ENCODE data around the gene RIOX2.

The RIOX2 gene

GRCh38 chr3:97960993-97961766, 11.1 kb downstream of the RIOX2 start:
- no peaks in the 10 kb centered on the region for H3K9me3 ChIP-seq (ENCODE audit: control extremely low read depth in 1 of 5, control insufficient read depth in 4 of 5, insufficient read depth in 2 of 5, low read depth in 1 of 5, low read length in 4 of 5)
- 100% methylated on average over 2 of the region's 8 CpGs for WGBS (ENCODE audit: insufficient coverage)
- DNase-seq, result no peak
- no peaks in the 10 kb centered on the region for H3K27me3 ChIP-seq (replicated peaks in 2 of 5; ENCODE audit: control insufficient read depth in 4 of 5, insufficient read depth in 5 of 5, low read length in 4 of 5)
- H3K27ac ChIP-seq (ENCODE audit: insufficient read depth in 1 of 2, low read depth in 1 of 2, low read length in 2 of 2, poor library complexity in 1 of 2, severe bottlenecking in 2 of 2), result no peak overlapping the region
- H3K36me3 ChIP-seq (ENCODE audit: control insufficient read depth in 4 of 4, insufficient read depth in 4 of 4, low read length in 3 of 4), result peaks cover 12 to 53% (median 34%) of the 10 kb centered on the region in 4 experiments
- H3K4me1 ChIP-seq (ENCODE audit: control extremely low read depth in 1 of 4, control insufficient read depth in 4 of 4, insufficient read depth in 4 of 4, low read length in 3 of 4), result no peaks in the 10 kb centered on the region
- ChIA-PET CTCF (no interaction called here), POLR2A (no interaction called here)
- H3K4me3 ChIP-seq (ENCODE audit: control insufficient read depth in 1 of 7, extremely low read depth in 1 of 7, insufficient read depth in 4 of 7, low read depth in 2 of 7, low read length in 6 of 7), result no peak overlapping the region

GRCh38 chr3:97960551-97960950, 11.7 kb downstream of the RIOX2 start:
- H3K36me3 ChIP-seq (ENCODE audit: control insufficient read depth in 4 of 4, insufficient read depth in 4 of 4, low read length in 3 of 4), result peaks cover 13 to 51% (median 33%) of the 10 kb centered on the region in 4 experiments
- H3K9me3 ChIP-seq (ENCODE audit: control extremely low read depth in 1 of 5, control insufficient read depth in 4 of 5, insufficient read depth in 2 of 5, low read depth in 1 of 5, low read length in 4 of 5), result no peaks in the 10 kb centered on the region
- no peaks in the 10 kb centered on the region for H3K4me1 ChIP-seq (ENCODE audit: control extremely low read depth in 1 of 4, control insufficient read depth in 4 of 4, insufficient read depth in 4 of 4, low read length in 3 of 4)
- ChIA-PET POLR2A (no interaction called here), CTCF (no interaction called here)
- no peak for DNase-seq
- H3K27me3 ChIP-seq (replicated peaks in 2 of 5; ENCODE audit: control insufficient read depth in 4 of 5, insufficient read depth in 5 of 5, low read length in 4 of 5), result no peaks in the 10 kb centered on the region
- no peak overlapping the region for H3K4me3 ChIP-seq (ENCODE audit: control insufficient read depth in 1 of 7, extremely low read depth in 1 of 7, insufficient read depth in 4 of 7, low read depth in 2 of 7, low read length in 6 of 7)
- H3K27ac ChIP-seq (ENCODE audit: insufficient read depth in 1 of 2, low read depth in 1 of 2, low read length in 2 of 2, poor library complexity in 1 of 2, severe bottlenecking in 2 of 2), result no peak overlapping the region
- 100% methylated on average over 2 of the region's 5 CpGs for WGBS (ENCODE audit: insufficient coverage)

DNA sequence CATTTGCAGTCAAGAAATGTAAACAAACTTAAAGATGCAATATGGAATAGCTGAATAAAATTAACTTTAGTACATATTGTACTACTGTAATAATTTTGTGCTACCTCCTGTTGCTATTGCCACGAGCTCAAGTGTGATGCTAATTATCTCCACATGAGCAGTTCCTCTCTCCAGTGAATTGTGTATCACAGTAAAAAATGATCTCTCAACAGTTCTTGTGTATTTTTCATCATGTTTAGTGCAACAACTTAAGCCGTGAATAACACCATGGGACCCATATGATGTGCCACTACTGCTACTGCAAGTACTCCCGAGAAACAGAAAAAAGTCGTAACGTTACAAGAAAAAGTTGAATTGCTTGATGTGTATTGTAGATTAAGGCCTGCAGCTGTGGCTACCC, 12.4 kb downstream of the RIOX2 start:
- DNase-seq, result no peak
- CTCF ChIA-PET, result no interaction called here
- Histone ChIP-seq H3K27me3 (replicated peaks in 2 of 5; ENCODE audit: control insufficient read depth in 4 of 5, insufficient read depth in 5 of 5, low read length in 4 of 5) (no peaks in the 10 kb centered on the region), H3K36me3 (ENCODE audit: control insufficient read depth in 4 of 4, insufficient read depth in 4 of 4, low read length in 3 of 4) (peaks cover 13 to 52% (median 33%) of the 10 kb centered on the region in 4 experiments), H3K9me3 (ENCODE audit: control extremely low read depth in 1 of 5, control insufficient read depth in 4 of 5, insufficient read depth in 2 of 5, low read depth in 1 of 5, low read length in 4 of 5) (no peaks in the 10 kb centered on the region), H3K4me3 (ENCODE audit: control insufficient read depth in 1 of 7, extremely low read depth in 1 of 7, insufficient read depth in 4 of 7, low read depth in 2 of 7, low read length in 6 of 7) (no peak overlapping the region), H3K27ac (ENCODE audit: insufficient read depth in 1 of 2, low read depth in 1 of 2, low read length in 2 of 2, poor library complexity in 1 of 2, severe bottlenecking in 2 of 2) (no peak overlapping the region), H3K4me1 (ENCODE audit: control extremely low read depth in 1 of 4, control insufficient read depth in 4 of 4, insufficient read depth in 4 of 4, low read length in 3 of 4) (no peaks in the 10 kb centered on the region)
- 100% methylated on average over 2 of the region's 5 CpGs for WGBS (ENCODE audit: insufficient coverage)
- POLR2A ChIA-PET, result no interaction called here

- ChIA-PET CTCF (no interaction called here), POLR2A (no interaction called here)
- H3K27ac ChIP-seq (ENCODE audit: insufficient read depth in 1 of 2, low read depth in 1 of 2, low read length in 2 of 2, poor library complexity in 1 of 2, severe bottlenecking in 2 of 2), result no peak overlapping the region
- H3K27me3 ChIP-seq (replicated peaks in 2 of 5; ENCODE audit: control insufficient read depth in 4 of 5, insufficient read depth in 5 of 5, low read length in 4 of 5), result no peaks in the 10 kb centered on the region
- H3K4me3 ChIP-seq (ENCODE audit: control insufficient read depth in 1 of 7, extremely low read depth in 1 of 7, insufficient read depth in 4 of 7, low read depth in 2 of 7, low read length in 6 of 7), result no peak overlapping the region
- WGBS (ENCODE audit: insufficient coverage), result 96% methylated on average over 2 of the region's 9 CpGs
- H3K9me3 ChIP-seq (ENCODE audit: control extremely low read depth in 1 of 5, control insufficient read depth in 4 of 5, insufficient read depth in 2 of 5, low read depth in 1 of 5, low read length in 4 of 5), result no peaks in the 10 kb centered on the region
- no peak for DNase-seq
- H3K36me3 ChIP-seq (ENCODE audit: control insufficient read depth in 4 of 4, insufficient read depth in 4 of 4, low read length in 3 of 4), result peaks cover 20 to 60% (median 40%) of the 10 kb centered on the region in 4 experiments
- no peaks in the 10 kb centered on the region for H3K4me1 ChIP-seq (ENCODE audit: control extremely low read depth in 1 of 4, control insufficient read depth in 4 of 4, insufficient read depth in 4 of 4, low read length in 3 of 4)
These were observed 13.4 kb downstream of the RIOX2 start for GRCh38 chr3:97958796-97959195.

GRCh38 chr3:97958396-97958795, 13.8 kb downstream of the RIOX2 start:
- DNase-seq, result no peak
- Histone ChIP-seq H3K27ac (ENCODE audit: insufficient read depth in 1 of 2, low read depth in 1 of 2, low read length in 2 of 2, poor library complexity in 1 of 2, severe bottlenecking in 2 of 2) (no peak overlapping the region), H3K27me3 (replicated peaks in 2 of 5; ENCODE audit: control insufficient read depth in 4 of 5, insufficient read depth in 5 of 5, low read length in 4 of 5) (no peaks in the 10 kb centered on the region), H3K9me3 (ENCODE audit: control extremely low read depth in 1 of 5, control insufficient read depth in 4 of 5, insufficient read depth in 2 of 5, low read depth in 1 of 5, low read length in 4 of 5) (no peaks in the 10 kb centered on the region), H3K4me1 (ENCODE audit: control extremely low read depth in 1 of 4, control insufficient read depth in 4 of 4, insufficient read depth in 4 of 4, low read length in 3 of 4) (no peaks in the 10 kb centered on the region), H3K36me3 (ENCODE audit: control insufficient read depth in 4 of 4, insufficient read depth in 4 of 4, low read length in 3 of 4) (peaks cover 20 to 63% (median 42%) of the 10 kb centered on the region in 4 experiments), H3K4me3 (ENCODE audit: control insufficient read depth in 1 of 7, extremely low read depth in 1 of 7, insufficient read depth in 4 of 7, low read depth in 2 of 7, low read length in 6 of 7) (no peak overlapping the region)
- 100% methylated on average over 2 of the region's 2 CpGs for WGBS (ENCODE audit: insufficient coverage)
- POLR2A ChIA-PET, result no interaction called here
- CTCF ChIA-PET, result no interaction called here

- H3K9me3 ChIP-seq (ENCODE audit: control extremely low read depth in 1 of 5, control insufficient read depth in 4 of 5, insufficient read depth in 2 of 5, low read depth in 1 of 5, low read length in 4 of 5), result no peaks in the 10 kb centered on the region
- no peaks in the 10 kb centered on the region for H3K27me3 ChIP-seq (replicated peaks in 2 of 5; ENCODE audit: control insufficient read depth in 4 of 5, insufficient read depth in 5 of 5, low read length in 4 of 5)
- 100% methylated on average over 6 of the region's 8 CpGs for WGBS (ENCODE audit: insufficient coverage)
- H3K4me1 ChIP-seq (ENCODE audit: control extremely low read depth in 1 of 4, control insufficient read depth in 4 of 4, insufficient read depth in 4 of 4, low read length in 3 of 4), result no peaks in the 10 kb centered on the region
- peaks cover 20 to 64% (median 42%) of the 10 kb centered on the region in 4 experiments for H3K36me3 ChIP-seq (ENCODE audit: control insufficient read depth in 4 of 4, insufficient read depth in 4 of 4, low read length in 3 of 4)
- ChIA-PET POLR2A (no interaction called here), CTCF (no interaction called here)
- no peak overlapping the region for H3K27ac ChIP-seq (ENCODE audit: insufficient read depth in 1 of 2, low read depth in 1 of 2, low read length in 2 of 2, poor library complexity in 1 of 2, severe bottlenecking in 2 of 2)
- H3K4me3 ChIP-seq (ENCODE audit: control insufficient read depth in 1 of 7, extremely low read depth in 1 of 7, insufficient read depth in 4 of 7, low read depth in 2 of 7, low read length in 6 of 7), result no peak overlapping the region
- DNase-seq, result no peak
These were observed 14.5 kb downstream of the RIOX2 start for GRCh38 chr3:97957617-97958311.

DNA sequence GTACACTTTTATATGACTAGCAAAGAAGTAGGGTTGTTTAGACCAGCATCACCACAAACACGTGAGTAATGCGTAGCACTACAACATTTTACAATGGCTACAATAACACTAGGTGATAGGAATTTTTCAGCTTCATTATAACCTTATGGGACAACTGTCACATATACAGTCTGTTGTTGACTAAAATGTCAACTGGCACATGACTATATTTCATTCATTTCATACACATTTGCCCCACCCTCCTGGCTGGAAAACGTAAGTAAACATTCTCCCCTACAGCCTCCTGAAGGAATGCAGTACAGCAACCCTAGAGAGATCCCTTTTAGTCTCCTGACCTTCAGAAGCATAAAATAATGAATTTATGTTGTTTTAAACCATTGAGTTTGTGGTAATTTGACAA, 16.2 kb downstream of the RIOX2 start:
- ChIA-PET POLR2A (no interaction called here), CTCF (no interaction called here)
- DNase-seq, result no peak
- no CpG with 5 or more reads among the region's 3 CpGs for WGBS (ENCODE audit: insufficient coverage)
- Histone ChIP-seq H3K4me3 (ENCODE audit: control insufficient read depth in 1 of 7, extremely low read depth in 1 of 7, insufficient read depth in 4 of 7, low read depth in 2 of 7, low read length in 6 of 7) (no peak overlapping the region), H3K36me3 (ENCODE audit: control insufficient read depth in 4 of 4, insufficient read depth in 4 of 4, low read length in 3 of 4) (peaks cover 20 to 67% (median 38%) of the 10 kb centered on the region in 4 experiments), H3K9me3 (ENCODE audit: control extremely low read depth in 1 of 5, control insufficient read depth in 4 of 5, insufficient read depth in 2 of 5, low read depth in 1 of 5, low read length in 4 of 5) (no peaks in the 10 kb centered on the region), H3K27ac (ENCODE audit: insufficient read depth in 1 of 2, low read depth in 1 of 2, low read length in 2 of 2, poor library complexity in 1 of 2, severe bottlenecking in 2 of 2) (no peak overlapping the region), H3K27me3 (replicated peaks in 2 of 5; ENCODE audit: control insufficient read depth in 4 of 5, insufficient read depth in 5 of 5, low read length in 4 of 5) (no peaks in the 10 kb centered on the region), H3K4me1 (ENCODE audit: control extremely low read depth in 1 of 4, control insufficient read depth in 4 of 4, insufficient read depth in 4 of 4, low read length in 3 of 4) (no peaks in the 10 kb centered on the region)
